ENCODE data around the gene PDGFRB. TPM values are rescaled to one million over a fixed set of nuclear protein-coding genes. Genes with fewer than 3 reads are reported as not detected.

The PDGFRB gene
- total RNA-seq, 1 experiment from 2014 or later, result 10.4 TPM

GRCh38 chr5:150184990-150185912 is 29.6 kb upstream of the PDGFRB start:
- H3K36me3 ChIP-seq, result no peaks in the 10 kb centered on the region
- no peak for DNase-seq
- no peak overlapping the region for H3K4me3 ChIP-seq
- H3K27me3 ChIP-seq, result no peaks in the 10 kb centered on the region
- no peaks in the 10 kb centered on the region for H3K9me3 ChIP-seq

- H3K9me3 ChIP-seq, result no peaks in the 10 kb centered on the region
- H3K36me3 ChIP-seq, result no peaks in the 10 kb centered on the region
- no peak for DNase-seq
- no peak overlapping the region for H3K4me3 ChIP-seq
- no peaks in the 10 kb centered on the region for H3K27me3 ChIP-seq
Observed at GRCh38 chr5:150184006-150184405, 28.4 kb upstream of the PDGFRB start.

DNA sequence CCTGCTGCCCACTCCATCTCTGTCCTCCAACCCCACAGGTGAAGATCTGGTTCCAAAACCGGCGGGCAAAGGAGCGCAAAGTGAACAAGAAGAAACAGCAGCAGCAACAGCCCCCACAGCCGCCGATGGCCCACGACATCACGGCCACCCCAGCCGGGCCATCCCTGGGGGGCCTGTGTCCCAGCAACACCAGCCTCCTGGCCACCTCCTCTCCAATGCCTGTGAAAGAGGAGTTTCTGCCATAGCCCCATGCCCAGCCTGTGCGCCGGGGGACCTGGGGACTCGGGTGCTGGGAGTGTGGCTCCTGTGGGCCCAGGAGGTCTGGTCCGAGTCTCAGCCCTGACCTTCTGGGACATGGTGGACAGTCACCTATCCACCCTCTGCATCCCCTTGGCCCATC is 27.8 kb upstream of the PDGFRB start:
- Histone ChIP-seq H3K27me3 (no peaks in the 10 kb centered on the region), H3K36me3 (no peaks in the 10 kb centered on the region), H3K4me3 (no peak overlapping the region), H3K9me3 (no peaks in the 10 kb centered on the region)
- no peak for DNase-seq

DNA sequence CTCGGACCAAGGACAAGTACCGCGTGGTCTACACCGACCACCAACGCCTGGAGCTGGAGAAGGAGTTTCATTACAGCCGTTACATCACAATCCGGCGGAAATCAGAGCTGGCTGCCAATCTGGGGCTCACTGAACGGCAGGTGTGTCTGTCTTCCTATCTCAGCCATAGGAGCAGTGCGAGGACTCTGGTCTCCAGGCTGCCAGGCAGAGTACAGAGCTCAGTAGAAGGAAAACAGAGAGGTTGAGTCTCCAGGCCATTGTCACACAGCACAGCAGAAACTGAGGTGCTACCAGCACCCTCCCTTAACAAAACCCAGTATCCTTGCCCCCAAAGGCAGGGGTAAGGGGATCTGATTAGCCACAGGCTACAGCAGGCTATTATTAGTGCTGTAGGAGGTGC is 27.1 kb upstream of the PDGFRB start:
- Histone ChIP-seq H3K4me3 (no peak overlapping the region), H3K27me3 (no peaks in the 10 kb centered on the region), H3K9me3 (no peaks in the 10 kb centered on the region), H3K36me3 (no peaks in the 10 kb centered on the region)
- DNase-seq, result no peak

DNA sequence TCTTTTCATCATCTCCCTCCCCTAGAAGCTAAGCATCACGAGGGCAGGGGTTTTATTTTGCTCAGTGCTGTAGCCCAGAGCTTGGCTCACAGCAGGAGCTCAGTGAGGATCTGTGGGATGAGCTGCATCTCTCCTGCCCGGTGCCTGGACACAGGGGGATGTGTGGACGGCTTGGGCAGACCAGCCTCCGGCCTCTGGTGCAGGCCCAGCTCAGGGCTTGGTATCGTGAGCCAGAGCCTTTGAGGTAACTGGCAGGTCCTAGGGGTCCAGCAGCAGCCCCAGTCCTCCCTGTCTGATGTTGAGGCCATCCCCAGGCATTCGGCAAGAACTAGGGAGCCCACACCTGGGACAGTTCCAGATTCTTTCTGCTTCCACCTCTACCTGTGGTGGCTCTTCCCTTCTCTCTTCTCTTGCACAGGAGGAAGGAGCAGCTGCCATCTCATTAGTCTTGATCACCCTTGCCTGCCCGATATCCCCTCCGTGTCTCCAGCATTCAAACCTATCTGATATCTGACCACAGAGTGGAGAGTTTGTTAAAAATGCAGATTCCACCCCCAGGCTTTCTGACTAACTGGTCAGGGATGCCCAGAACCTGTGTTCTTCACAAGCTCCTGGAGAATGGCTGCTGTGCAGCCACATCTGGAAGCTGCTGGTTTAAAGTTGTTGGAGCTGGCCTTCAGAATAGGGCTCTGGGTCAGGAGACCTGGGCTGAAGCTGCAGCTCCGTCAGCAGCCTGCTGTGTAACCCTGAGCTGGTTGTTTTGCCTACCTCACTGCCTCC is 26.3 kb upstream of the PDGFRB start:
- DNase-seq, result no peak
- Histone ChIP-seq H3K27me3 (no peaks in the 10 kb centered on the region), H3K9me3 (no peaks in the 10 kb centered on the region), H3K36me3 (no peaks in the 10 kb centered on the region), H3K4me3 (no peak overlapping the region)

GRCh38 chr5:150181027-150181426 is 25.4 kb upstream of the PDGFRB start:
- no peaks in the 10 kb centered on the region for H3K9me3 ChIP-seq
- H3K27me3 ChIP-seq, result no peaks in the 10 kb centered on the region
- H3K4me3 ChIP-seq, result no peak overlapping the region
- H3K36me3 ChIP-seq, result no peaks in the 10 kb centered on the region
- peak; percentile 88 for DNase-seq

DNA sequence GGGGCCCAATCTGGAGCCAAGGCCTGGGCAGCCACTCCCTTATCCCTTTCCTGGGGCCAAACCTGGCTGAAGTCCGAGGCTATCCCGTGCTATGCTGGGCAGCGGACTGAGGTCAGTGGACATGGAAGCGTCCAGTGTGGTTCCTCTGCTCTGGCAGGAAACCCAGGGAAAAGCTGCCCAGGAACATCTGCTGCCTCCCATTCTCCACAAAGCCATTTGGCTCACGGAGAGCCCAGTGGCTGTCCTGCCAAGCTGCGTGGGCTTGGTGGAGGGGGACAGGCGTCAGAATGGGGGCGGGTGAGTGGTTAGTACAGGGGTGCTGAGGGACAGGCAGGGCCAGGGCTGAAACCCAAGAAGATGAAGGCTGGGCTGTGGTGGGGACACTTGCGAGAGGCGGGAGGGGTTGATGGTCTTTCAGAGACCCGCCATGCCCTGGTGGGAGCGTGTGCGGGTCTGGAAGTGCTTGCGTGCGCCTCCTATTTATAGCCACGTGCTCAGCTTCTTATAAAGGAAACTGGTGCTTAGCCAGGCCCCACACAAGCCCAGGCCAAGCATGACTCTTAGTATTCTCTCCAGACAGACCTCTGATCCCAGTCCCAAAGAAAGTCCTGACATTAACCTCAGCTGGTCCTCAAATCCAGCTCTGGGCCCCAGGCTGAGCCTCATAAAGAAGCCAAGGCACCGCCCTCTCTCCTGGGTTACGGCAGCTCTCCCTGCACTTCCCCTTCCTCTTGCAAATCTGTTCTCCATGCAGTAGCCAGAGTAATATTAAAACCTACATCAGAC is 24.8 kb upstream of the PDGFRB start:
- DNase-seq, result peak; percentile 100
- H3K27me3 ChIP-seq, result no peaks in the 10 kb centered on the region
- H3K4me3 ChIP-seq, result no peak overlapping the region
- no peaks in the 10 kb centered on the region for H3K9me3 ChIP-seq
- no peaks in the 10 kb centered on the region for H3K36me3 ChIP-seq

DNA sequence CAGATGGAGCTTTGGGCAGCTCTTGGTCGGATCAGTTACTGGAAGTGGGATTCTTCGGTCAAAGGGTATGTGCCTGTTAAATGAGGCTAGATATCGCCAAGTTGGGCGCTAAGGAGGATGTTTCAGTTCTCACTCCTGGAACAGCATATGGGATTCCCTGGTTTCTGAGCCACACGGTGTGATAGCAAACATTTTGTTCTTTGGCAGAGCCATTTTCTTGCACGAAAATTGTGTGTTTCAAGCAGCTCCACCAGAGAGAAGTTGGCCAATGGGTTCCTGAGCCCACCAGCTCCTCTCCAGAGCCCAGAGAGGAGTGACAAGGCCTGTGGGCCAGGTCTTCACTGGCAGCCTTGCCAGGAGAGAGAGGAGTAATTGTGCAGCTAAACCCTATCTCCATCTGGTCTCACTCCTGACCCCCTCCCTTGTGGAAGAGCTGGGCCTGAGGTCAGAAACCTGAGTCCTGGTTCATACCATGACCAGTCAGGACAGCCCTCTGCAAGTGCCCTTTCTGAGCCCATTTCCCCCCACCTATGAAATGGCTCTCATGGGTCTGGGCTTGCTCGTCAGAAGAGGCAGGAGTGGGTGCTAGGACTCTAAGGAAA is 23.5 kb upstream of the PDGFRB start:
- no peak overlapping the region for H3K4me3 ChIP-seq
- DNase-seq, result peak; percentile 61
- H3K27me3 ChIP-seq, result no peaks in the 10 kb centered on the region
- 0 out of 2 replicates have a peak, but pooled peaks cover 2% of the 10 kb centered on the region for H3K9me3 ChIP-seq
- no peaks in the 10 kb centered on the region for H3K36me3 ChIP-seq

GRCh38 chr5:150178262-150178661 is 22.6 kb upstream of the PDGFRB start:
- Histone ChIP-seq H3K36me3 (no peaks in the 10 kb centered on the region), H3K27me3 (no peaks in the 10 kb centered on the region), H3K4me3 (no peak overlapping the region), H3K9me3 (0 out of 2 replicates have a peak, but pooled peaks cover 2% of the 10 kb centered on the region)
- no peak for DNase-seq

DNA sequence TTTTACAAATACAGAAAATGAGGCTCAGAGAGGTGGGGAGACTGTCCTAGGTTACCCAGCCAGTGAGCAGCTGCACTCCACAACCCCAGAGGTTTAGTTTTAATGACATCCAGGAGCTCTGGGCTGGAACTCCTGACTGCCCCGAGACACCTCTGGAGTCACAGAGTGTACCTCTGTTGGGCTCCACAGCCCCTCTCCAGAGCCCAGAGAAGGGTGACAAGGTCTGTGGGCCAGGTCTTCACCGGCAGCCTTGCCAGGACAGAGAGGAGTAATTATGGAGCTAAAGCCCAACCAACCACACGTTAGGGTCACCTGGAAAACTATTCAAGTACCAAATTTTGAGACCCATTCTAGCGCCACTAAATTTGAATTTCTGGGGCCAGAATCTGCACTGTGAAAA is 22.1 kb upstream of the PDGFRB start:
- Histone ChIP-seq H3K27me3 (no peaks in the 10 kb centered on the region), H3K9me3 (0 out of 2 replicates have a peak, but pooled peaks cover 2% of the 10 kb centered on the region), H3K4me3 (no peak overlapping the region)

GRCh38 chr5:150176745-150177477 is 21.3 kb upstream of the PDGFRB start:
- peak; percentile 92 for DNase-seq
- no peaks in the 10 kb centered on the region for H3K27me3 ChIP-seq
- H3K4me3 ChIP-seq, result no peak overlapping the region
- H3K9me3 ChIP-seq, result 0 out of 2 replicates have a peak, but pooled peaks cover 2% of the 10 kb centered on the region
- no peaks in the 10 kb centered on the region for H3K36me3 ChIP-seq

More for the DNA sequence above, 22.1 kb upstream of the PDGFRB start:
- no peak for DNase-seq
- H3K36me3 ChIP-seq, result no peaks in the 10 kb centered on the region

DNA sequence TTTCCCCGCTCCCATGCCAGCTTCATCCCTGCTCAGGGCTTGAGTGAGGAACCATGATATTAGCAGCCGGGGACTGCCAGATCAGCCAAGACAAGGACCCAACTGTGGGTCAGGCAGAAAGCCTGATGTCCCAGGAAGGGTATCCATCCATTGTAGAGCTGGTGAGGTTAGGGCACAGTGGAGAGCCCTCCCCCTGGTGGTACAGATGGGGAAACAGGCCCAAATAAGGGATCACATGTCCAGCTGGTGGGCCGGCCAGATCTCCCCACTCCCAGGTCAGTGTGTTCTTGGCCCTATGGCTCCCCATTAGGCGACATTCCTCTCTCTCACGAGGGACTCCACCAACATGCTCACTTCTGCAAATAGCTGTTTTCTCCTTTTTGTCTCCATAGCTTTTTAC is 19.9 kb upstream of the PDGFRB start:
- Histone ChIP-seq H3K9me3 (0 out of 2 replicates have a peak, but pooled peaks cover 2% of the 10 kb centered on the region), H3K36me3 (no peaks in the 10 kb centered on the region), H3K27me3 (no peaks in the 10 kb centered on the region), H3K4me3 (no peak overlapping the region)
- DNase-seq, result peak; percentile 52

DNA sequence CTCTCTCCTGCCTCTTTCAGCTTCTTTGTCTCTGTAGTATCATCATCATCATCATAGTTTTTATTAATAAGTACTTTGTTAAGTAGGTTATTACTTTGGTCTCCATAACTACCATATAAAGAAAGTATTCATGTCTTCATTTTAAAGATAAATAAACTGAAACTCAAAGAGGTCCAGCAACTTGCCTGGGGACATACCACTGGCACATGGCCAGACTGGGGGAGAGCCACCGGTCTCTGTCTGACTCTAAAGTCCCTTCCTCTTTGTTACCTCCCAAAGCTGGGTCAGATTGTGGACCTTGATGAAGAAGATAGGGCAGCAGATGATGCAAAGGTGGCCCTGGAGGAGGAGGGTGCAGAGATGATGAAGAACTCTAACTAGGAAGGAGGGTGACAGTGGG is 19.4 kb upstream of the PDGFRB start:
- H3K4me3 ChIP-seq, result no peak overlapping the region
- no peaks in the 10 kb centered on the region for H3K27me3 ChIP-seq
- H3K9me3 ChIP-seq, result 0 out of 2 replicates have a peak, but pooled peaks cover 2% of the 10 kb centered on the region
- DNase-seq, result no peak
- H3K36me3 ChIP-seq, result no peaks in the 10 kb centered on the region

DNA sequence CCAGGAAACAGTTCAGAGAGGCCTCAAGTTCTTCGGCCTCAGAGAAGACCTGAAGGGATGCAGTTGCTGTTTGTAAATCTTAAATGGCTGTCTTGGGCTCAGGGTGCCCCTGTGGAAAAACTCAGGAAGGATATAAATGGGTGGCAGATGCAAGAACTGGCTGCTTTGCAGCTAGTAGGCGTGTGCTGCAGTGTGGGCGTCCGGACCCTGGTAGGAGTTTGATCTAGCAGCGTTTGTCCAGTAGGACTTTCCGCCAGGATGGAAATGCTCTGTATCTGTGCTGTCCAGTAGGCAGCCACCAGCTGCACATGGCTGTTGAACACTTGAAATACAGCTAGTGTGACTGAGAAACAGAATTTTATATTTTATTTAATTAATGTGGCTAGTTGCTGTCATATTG is 18.6 kb upstream of the PDGFRB start:
- Histone ChIP-seq H3K36me3 (no peaks in the 10 kb centered on the region), H3K9me3 (0 out of 2 replicates have a peak, but pooled peaks cover 2% of the 10 kb centered on the region), H3K4me3 (no peak overlapping the region), H3K27me3 (no peaks in the 10 kb centered on the region)
- no peak for DNase-seq

DNA sequence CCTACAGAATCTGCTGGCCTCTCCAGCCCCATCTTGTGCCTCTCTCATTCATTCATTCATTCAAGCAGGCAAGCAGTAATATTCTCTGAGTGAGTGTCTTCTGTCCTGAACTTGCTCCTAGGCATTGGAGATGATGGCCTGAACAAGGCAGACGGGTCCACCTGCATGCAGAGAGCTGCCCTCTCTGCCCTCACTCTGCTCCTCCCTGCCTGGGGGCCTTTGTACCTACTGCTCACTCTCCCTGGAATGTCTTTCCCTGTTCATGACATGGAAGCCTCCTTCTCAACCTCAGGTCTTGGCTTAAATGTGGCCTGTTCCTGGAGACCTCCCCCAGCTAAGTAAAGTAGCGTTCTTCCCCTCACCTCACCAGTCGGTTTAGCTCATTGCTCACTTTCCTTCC is 17.5 kb upstream of the PDGFRB start:
- no peak for DNase-seq
- H3K36me3 ChIP-seq, result no peaks in the 10 kb centered on the region
- no peak overlapping the region for H3K4me3 ChIP-seq
- no peaks in the 10 kb centered on the region for H3K27me3 ChIP-seq
- 0 out of 2 replicates have a peak, but pooled peaks cover 2% of the 10 kb centered on the region for H3K9me3 ChIP-seq

GRCh38 chr5:150172556-150172955 is 16.9 kb upstream of the PDGFRB start:
- Histone ChIP-seq H3K27me3 (no peaks in the 10 kb centered on the region), H3K4me3 (no peak overlapping the region), H3K36me3 (no peaks in the 10 kb centered on the region), H3K9me3 (0 out of 2 replicates have a peak, but pooled peaks cover 2% of the 10 kb centered on the region)
- no peak for DNase-seq

All from MG63 (cell line).